ENCODE measurements around the gene TMEM134.

DNA sequence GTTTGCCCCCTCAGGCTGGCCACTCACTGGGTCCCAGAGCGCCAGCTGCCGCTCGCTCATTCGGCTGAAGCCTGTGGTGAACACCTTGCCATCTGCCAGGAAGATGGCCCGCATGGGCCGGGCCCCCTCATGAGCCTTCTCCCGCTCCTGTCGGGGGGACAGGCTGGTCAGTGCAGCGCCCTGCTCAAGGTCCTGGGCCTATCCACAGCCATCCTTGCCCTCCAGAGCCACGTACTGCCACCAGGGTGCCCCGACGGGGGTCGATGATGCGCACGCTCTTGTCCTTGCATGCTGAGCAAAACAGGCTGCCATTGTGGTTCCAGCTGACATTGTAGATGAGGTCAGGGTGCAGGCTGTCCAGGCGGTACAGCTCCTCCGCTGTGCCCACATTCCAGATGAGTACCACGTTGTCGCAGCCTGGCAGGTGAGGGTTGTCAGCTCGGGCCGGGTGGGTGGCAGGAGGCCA lies 27.9 kb downstream of the TMEM134 start:
- TF ChIP-seq EP300 (IDR thresholded peaks at IDR 0.05) (no peak), POLR2A (IDR thresholded peaks at IDR 0.05) (no peak), POLR2AphosphoS5 (IDR thresholded peaks at IDR 0.05) (no peak)
- TF ChIP-seq, protein P1, sequence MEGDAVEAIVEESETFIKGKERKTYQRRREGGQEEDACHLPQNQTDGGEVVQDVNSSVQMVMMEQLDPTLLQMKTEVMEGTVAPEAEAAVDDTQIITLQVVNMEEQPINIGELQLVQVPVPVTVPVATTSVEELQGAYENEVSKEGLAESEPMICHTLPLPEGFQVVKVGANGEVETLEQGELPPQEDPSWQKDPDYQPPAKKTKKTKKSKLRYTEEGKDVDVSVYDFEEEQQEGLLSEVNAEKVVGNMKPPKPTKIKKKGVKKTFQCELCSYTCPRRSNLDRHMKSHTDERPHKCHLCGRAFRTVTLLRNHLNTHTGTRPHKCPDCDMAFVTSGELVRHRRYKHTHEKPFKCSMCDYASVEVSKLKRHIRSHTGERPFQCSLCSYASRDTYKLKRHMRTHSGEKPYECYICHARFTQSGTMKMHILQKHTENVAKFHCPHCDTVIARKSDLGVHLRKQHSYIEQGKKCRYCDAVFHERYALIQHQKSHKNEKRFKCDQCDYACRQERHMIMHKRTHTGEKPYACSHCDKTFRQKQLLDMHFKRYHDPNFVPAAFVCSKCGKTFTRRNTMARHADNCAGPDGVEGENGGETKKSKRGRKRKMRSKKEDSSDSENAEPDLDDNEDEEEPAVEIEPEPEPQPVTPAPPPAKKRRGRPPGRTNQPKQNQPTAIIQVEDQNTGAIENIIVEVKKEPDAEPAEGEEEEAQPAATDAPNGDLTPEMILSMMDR (IDR thresholded peaks at IDR 0.05): no peak

All from suprapubic skin (tissue), 4 donors.